A204.1 (cell line): ENCODE data around the gene ITPR1.
"Not testable (repeated sequence)": the region's sequence is repeated elsewhere in the genome, so short reads cannot be mapped to it uniquely, and the experiment has no call there.

Experiments
- FAIRE-seq: peaks from 2 replicates; lab custom pipeline; 2012; peaks lifted over from hg19 to GRCh38; lab: Jason Lieb, UNC

The ITPR1 gene

DNA sequence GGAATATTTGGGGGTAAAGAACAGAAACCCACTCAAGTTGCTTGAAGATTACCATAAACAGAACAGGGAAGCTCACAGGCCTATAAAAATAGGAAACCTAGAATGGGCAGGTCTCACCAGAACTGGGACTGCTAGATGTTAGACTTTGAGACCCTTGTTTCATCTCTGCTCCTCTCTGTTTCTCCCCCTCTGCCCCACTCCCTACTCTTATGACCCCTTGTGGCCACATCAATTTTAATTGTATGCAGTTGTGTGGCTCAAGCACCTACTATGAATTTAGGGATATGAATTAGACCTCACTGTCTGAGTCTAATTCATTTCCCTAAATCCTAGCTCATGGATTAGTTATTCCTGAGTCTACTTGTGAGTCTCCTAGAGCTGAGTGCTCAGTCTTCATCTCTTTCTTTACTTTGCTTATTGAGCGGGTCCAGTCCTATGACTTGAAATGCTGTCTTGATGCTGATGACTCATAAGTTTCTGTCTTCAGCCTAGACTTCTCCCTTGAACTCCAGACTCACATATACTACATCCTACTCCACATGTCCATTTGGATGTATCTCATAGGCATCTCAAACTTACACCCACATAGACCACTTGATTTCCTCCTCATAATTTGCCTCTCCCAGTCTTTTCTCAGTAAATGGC is 78.7 kb downstream of the ITPR1 start:
- FAIRE-seq: no peak

DNA sequence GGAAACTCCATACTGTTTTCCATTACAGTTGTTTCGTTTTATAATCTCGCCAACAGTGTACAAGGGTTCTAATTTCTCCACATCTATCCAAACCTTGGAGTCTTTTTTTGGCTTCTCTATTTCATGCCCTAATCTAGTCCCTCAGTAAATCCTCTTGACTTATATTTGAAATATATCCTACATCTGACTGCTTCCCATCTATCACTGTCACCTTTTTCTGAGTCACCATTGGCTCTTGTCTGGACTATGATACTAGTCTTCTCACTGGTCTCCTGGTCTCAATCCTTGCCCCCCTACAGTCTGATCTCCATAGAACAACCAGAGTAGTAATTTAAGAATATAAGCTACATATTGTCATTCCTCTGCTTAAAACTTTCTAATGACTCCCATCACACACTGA is 80.0 kb downstream of the ITPR1 start:
- no peak for FAIRE-seq

DNA sequence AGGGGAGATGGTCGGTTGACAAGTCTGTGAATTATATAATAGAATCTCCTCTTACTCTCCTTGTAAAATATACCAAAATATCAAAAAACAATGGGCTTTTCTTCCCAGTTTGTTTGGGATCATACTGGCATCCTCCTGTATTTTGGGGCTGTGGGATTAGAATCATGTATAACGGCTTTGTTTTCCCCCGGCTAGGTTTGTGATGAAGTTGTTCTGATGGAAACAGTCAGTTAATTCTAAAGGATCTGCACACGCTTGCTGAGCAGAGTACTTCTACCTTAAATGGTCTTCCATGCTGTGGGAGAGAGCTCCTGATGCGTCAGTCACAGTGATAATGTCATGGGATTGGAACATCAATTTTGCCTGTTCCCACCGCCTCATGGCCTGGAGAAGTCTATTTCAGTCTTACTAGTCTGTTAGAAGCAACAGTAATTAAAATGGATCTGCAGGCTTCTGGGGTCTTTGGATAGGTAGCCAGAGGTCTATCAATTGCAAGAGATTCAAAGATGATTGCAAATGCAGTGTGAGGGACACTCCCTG is 81.3 kb downstream of the ITPR1 start:
- no peak for FAIRE-seq

DNA sequence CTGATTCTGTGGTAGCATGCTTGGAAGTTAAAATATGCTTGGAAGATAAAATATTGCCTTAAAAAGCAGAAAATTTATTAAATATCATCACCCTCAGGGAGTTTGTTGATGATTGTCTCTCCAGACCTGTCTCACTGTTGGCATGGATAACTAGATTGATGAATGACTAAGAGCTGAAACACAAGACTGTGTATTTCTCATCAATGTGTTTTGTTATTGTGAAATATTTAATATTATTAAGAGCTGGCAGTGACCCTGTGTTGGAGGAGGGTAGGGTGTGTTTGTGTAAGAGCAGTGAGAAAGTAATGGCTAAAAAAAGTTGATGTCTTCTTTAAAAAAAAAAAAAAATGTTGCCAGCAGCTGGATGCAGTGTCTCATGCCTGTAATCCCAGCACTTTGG is 82.2 kb downstream of the ITPR1 start:
- no peak for FAIRE-seq

DNA sequence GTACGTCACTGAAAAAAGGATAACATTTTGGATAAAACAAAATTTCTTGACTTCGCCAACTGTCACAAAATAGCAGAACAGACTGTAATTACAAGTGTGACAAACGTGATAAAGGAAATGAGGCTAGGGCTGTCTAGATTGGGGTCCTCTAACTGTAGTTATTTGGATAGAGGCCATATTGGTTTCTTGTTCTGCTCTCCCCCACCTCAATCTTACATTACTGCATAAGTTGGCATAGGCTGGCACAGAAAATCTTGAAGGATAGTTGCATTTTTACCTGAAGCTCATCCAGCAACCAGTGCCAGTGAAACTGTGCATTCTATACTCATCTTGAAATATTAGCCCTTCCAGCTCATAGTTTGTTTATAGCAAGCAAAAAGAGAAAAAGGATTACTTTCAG is 84.6 kb downstream of the ITPR1 start:
- FAIRE-seq: no peak

DNA sequence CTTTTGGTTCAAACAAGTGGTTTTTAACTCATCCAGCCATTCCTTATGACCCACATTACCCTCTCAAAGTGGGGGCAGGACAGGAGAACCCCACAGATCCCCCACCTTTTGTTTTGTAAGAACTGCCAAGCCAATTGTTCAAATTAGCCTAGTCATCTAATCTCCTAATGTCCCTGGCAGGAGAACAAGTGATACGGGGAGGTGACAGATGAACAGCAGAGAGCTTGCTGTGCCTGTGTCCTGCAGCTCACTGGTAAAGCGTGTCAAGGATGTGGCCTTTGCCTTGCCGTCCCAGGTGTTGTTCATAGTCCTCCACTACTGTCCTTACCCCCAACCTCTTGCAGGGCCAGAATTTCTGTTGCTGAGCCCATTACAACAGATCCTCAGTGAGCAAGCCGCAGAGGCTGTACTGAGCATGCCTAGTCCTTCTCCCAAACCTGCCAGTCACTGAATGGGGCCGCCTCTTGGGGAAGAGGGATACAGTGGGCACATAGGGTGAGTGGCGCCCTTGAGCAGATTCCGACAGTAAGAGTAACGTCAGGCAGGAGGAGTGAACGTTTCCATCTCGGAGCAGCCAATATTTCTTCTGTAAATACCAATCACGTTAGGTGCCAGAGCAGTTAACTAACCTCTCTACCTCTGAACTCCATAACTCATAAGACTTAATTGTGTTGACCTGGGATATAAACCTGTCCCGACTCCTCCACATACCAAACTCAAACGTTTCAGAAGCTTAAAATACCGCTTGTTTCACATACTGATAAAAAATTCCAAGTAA is 87.4 kb downstream of the ITPR1 start:
- no peak for FAIRE-seq

DNA sequence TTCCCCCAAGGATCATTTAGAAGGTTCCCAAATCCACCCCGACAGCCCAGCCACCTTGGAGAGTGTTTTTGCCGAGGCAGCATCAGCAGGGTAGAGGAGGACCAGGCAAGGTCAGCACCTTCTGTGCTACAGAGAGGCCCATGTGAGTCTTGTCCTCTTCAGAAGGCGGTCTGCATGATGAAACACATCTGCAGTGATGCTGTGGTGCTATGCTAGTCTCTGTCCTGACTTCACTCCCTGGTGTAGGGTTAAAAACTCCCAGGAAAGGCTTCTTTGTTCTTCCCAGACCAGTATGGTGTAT is 87.9 kb downstream of the ITPR1 start:
- no peak for FAIRE-seq

DNA sequence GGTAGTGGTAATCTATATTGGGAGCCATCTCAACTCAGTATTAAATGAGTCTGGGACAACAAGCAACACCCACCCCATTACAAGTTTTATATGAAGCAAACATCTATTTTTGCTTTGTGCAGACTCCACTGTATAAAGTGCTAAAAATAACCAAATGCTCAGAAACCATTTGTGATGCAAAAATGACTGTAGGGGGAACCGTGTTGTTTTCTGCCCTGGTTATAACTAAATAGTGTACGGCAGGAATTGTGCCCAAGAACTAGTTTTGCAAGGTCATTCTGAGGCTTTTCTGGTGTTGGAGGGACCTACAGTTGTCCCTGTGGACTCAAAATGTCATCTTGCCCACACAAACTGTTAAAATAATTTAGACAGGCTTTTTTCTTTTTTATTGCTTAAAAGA is 88.3 kb downstream of the ITPR1 start:
- no peak for FAIRE-seq

DNA sequence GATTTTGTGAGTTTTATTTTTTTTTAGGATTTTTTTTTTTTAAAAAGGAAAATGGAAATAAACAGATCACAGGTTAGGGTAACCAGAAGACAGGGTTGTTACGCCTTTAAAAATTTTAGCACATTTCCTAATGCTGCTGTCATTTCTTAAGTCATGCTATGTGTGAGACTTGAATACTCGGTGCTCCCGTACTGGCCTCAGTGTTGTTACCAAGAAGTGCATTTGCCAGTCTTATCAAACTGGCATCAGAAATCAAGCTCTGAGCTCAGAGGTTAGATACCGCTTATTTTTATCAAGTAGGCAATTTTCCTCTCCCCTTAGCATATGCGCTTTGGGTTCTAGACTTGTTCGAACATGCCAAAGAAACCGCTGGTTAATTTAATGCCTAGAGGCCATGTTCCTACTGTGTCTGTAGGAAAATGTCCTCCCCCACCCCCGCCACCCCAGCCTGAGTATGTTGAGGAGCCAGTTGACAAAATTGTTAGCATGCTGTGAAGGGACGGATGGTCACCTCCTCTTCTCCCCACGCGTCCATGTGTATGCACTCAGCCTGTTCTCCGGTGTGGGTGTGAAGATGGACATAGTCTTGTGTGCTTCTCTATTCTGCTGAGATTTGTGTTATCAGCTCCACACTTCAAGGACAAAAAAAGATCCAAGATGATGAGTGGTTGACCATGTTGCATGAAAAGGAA is 88.9 kb downstream of the ITPR1 start:
- FAIRE-seq: no peak

DNA sequence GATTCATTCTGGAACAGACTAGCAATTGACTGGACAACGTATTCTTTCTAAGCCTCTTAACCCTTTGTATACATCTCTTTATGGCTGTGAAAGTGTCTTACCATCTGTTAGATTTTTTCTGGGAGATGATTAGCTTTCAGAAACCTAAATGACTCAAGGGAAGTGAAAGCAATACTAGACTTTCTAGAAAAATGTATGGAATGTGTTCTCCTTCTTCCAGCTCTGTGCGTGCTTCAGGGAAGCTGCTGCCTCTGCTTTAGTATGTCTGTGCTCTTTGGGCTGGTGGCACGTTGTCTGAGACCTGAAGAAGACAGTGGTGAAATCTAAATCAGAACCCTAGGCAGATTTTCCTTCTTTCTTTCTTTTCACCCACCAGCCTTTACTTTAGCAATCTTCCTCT is 89.5 kb downstream of the ITPR1 start:
- no peak for FAIRE-seq

DNA sequence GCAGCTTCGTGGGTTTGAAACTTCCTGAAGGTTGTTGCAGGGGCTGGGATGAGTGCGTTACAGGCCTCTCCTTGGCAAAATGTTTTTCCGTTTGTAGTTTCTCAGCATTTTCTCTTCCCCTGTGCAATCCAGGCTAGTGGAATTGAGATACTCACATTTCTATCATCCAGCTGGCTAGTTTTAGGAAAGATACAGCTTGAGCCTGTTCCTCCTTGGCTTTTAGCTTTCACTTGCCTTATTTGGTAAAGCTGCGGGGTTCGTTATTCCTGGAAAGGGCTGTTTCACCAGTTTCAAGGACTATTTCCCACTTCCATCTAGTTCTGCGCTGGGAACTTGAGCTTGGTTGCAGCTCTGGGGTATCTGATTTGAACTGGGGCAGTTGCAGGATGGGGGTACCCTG is 90.3 kb downstream of the ITPR1 start:
- no peak for FAIRE-seq

DNA sequence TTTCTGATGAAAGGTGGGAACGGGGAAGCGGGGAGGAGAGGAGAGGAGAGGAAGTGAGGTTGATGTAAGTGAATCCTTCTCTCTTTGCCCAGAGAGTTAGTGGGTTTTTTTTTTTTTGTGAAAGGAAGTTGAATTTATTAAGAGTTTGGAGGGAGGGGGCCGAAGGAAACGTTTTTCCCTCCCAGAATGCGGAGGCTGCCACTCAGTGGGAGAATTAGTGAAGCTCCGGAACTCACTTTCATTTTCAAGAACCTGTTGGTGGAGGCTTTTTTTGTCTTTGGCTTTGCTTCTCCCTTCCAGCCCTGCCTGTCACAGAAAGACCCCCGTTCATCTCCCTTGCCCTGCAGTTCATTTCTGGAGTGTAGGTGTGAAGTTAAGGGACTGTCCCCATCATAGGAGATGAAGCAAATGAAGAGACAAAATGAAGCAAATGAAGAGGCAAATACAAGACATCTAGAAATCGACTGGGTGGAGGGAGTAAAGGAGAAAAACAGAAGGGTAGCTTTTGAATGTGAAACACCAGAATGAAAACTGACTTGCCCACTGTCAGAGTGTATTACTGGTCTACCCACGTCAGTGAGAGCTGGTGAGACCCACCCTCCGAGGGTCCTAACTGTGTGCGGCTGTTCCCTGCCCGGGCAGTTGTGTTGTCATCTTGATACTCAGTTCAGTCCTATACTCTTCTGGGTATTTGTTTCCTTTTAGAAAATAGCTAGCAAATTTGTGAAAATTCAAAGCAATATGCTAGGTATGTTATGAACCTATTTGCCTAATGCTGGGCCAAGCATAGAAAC is 91.5 kb downstream of the ITPR1 start:
- FAIRE-seq: peak; percentile 32

DNA sequence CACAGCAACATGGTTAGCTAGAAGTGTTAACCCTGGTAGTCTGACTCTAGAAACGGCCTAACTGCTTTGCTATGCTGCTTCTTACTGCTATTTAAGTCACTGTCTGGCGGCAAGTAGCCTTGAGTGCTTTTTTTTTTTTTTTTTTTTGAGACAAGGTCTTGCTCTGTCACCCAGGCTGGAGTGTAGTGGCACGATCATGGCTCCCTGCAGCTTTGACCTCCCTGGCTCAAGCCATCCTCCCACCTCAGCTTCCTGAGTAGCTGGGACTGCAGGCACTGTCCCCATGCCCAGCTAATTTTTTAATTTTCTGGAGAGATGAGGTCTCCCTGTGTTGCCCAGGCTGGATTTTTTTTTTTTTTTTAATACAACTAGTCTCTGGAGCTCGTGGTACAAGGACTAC is 93.2 kb downstream of the ITPR1 start:
- no peak for FAIRE-seq

DNA sequence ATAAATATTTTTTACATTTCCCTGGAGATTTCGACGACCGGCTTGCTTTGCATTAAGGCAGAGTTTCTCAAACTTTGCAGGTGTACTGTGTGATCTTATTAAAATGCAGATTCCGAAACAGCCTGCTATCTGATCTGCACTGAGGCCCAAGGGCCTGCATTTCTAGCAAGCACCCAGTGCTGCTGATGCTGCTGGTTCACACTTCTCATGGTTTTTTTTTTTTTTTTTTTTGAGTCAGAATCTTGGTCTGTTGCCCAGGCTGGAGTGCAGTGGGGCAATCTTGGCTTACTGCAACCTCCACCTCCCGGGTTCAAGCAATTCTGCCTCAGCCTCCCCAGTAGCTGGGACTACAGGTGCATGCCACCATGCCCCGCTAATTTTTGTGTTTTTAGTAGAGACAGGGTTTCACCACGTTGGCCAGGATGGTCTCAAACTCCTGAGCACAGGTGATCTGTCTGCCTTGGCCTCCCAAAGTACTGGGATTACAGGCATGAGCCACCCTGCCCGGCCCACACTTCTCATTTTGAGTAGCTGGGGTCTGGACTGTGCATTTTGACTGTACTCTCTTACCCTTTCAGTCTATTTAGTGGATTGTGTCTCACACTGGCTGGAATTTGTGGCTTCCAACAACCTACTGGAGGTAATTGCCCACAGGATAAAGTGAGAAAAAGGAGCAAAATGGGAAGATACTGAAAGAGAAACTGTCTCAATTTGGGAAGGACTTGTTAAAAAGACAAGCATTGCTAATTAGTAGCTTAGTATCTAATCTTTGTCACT is 94.1 kb downstream of the ITPR1 start:
- no peak for FAIRE-seq

DNA sequence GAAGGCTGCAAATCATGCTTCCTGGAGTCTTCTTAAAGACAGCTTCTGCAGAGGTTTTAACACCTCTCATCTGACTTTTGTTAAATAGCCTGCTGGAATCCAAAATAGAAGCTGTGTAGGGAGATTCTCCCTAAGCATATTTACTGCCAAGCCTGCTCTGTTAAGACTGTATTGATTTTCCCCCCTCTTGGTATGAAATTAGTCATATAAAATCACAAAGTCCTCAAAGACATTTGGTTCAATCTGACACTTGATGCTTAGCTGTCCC is 94.6 kb downstream of the ITPR1 start:
- FAIRE-seq: no peak

DNA sequence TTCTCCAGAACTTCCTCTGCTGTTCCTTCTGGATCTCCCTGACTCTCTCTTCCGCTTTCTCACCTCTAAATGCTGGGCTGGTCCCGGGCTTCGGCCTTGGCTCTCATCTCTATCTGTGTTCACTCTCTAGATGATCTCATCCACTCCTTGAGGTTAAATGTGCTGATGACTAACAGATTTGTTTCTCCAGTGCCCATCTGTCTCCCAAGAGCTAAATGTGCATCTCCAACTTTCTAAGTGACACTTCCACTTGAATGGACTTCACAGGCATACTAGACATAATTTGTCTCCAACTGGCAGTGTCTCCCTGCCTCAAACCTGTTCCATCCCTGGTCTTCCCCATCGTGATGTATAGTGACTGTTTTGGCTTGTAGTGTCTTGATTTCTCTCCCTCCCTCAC is 95.3 kb downstream of the ITPR1 start:
- no peak for FAIRE-seq

DNA sequence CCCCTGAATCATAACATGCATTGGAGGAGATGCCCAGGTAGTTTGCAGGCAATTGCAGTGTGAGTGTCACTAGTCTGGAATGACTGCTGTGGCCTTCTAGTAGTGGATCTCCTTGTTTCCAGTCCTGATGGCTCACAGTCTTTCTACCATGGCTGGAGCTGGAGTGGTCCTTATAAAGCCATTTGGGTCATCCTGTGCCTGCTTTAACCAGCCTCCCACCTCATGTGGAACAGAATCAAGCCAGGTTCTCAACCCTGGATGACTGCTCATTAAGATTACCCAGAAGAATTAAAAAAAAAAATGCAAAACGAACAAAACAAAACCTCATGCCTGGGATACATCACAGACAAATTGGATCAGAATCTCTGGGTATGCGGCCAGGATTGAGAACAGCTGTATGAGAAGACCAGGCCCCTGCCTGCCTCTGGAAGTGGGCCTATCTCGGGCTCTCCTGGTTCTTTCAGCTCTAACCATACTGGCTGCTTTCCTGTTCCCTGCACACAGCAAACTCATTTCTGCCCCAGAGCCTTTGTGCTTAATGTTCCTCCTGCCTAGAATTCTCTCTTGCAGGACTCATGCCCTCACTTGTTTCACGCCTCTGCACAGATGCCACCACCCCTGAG is 96.4 kb downstream of the ITPR1 start:
- FAIRE-seq: no peak

DNA sequence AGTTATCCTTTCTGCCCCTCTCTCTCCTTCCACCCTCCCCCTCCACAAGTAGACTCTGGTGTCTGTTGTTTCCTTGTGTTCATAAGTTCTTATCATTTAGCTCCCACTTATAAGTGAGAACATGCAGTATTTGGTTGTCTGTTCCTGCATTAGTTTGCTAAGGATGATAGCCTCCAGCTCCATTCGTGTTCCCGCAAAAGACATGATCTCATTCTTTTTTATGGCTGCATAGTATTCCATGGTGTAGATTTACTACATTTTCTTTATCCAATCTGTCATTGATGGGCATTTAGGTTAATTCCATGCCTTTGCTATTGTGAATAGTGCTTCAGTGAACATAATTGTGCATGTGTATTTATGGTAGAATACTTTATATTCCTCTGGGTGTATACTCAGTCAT is 97.7 kb downstream of the ITPR1 start:
- FAIRE-seq: not testable (repeated sequence)

DNA sequence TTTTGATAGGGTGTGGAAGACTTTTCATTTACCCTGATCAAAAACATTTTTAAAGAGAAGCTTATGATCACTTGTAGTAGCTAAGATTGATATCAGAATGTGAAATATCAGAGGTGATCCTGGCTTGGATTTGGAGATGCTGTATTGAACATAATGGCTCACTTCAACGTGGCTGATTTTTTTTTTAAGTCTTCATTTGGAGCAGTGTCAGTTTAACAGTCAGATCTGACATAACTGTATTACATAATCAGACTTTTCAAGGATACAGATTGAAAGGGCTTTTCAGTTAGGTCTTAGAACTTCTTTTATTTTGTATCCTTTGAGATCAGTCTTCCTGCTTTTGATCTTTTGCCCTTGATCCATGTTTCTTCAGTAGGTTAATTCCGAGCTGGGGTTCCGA is 98.5 kb downstream of the ITPR1 start:
- no peak for FAIRE-seq

DNA sequence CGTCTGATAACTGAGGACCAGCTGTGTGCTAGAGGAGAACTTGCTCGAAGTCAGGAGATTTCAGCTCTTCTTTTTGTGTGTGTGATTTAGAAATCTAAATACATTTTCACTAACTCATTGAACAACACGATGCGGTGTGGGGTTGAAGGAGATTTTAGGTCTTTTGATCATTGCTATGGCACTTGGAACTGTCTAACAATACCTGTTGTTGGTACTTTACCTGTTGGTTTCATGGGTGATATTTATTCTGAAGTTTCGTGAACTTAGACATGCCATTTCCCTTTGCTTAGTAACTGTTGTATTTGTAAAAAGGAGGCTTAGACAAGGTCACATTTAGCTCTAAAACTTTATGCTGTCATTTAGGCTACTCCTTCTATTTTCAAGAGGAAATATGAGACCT is 99.9 kb downstream of the ITPR1 start:
- no peak for FAIRE-seq

DNA sequence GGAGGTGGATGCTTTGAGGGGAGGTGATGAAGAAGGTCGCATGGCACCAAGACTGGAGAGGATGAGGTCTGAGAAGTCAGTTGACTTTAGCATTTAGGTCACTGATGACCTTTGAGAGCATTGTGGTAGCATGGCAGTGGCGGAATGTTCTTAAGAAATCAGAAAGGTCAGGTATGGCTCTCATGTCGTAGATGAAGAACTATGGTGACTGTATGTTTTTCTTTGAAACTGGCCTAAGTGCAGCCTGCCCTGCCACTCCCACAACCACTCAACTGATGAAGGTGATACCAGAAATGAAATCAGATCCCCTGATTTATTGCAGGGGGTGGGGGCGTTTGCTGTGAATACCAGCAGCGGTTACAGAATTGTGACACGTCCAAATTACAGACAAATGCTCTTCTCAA is 102.6 kb downstream of the ITPR1 start:
- FAIRE-seq: no peak

DNA sequence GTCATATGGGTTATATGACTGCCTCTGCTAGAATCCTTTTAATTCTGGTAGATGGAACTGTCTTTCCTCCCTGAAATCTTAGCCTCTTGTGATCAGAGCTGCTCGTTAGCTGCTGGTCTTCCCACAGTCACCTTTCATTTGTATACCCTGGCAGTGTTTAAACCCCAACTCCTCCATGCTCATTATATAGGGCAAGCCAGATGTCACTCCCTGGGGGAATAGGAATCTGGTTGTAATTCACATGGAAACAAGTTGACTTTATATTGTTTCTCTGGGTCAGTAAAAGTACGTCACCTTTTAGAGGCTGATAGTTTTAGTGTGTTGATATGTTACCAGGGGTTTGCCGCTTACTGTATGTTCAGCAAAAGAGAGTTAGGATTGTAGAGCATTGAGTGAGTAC is 103.5 kb downstream of the ITPR1 start:
- no peak for FAIRE-seq
